Activated effector memory CD4-positive, alpha-beta T cell treated with Interleukin-2 at 50 U/mL for 16 hours (primary cell): ENCODE measurements around the gene CPT1B.
"Not testable (repeated sequence)": the region's sequence is repeated elsewhere in the genome, so short reads cannot be mapped to it uniquely, and the experiment has no call there.

ENCODE experiments used
- DNase-seq: peaks from one replicate; pipeline ENCODE4 v3.0.0-alpha.2; 2020

Gene CPT1B

GRCh38 chr22:50577987-50578775 is at the start of gene CPT1B:
CPT1B (minus strand) TSS chr22:50578427; CDS start chr22:50577915, 512 bp downstream.
- DNase-seq: no peak

GRCh38 chr22:50626850-50627641 is 48.8 kb upstream of the CPT1B start:
- DNase-seq: no peak

DNA sequence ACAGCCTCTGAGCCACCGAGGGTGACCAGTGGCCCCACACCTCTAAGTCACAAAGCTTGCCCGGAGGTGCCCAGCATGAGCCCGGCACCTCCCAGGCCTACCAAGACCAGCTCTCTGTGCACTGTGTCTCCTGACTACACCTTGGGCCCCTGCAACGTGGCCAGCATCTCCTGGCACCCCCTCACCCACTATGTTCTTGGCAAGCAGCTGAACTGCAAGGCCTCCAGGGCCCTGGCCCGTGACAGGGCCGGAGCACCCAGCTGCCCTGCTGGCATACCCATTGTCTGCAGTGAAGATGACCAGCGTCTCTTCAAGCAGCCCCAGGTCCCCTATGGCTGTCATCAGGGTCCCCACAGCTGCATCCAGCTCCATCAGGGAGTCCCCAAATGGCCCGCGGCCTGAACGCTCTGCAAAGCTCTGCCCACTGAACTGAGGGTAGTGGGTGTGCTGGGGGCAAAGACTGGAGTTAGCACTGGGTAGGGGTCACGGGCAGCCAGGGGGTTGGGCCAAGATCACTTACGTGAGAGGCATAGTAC is 48.2 kb upstream of the CPT1B start:
- DNase-seq: no peak

- no peak for DNase-seq
Observed at GRCh38 chr22:50625568-50626313, 47.5 kb upstream of the CPT1B start.

DNA sequence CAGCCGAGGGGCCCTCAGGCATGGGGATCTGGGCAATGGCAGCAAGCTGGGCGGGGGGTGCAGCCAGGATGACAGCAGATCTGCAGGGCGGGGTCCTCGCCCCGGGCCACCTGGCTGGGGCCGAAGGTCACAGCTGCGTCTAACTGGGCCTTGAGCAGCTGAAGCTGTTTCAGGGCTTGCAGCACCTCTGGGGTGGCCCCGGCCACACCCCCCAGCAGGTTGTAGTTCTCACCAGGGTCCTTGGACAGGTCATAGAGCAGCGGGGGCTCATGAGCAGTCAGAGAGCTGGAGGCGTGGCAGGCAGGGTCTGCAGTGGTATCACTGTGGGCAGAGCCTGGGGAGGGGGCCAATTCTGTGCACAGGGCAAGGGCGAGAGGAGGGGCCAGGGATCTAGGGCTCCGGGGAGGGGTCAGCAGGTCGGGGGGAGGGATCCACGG is 46.9 kb upstream of the CPT1B start:
- DNase-seq: no peak

- DNase-seq: no peak
Observed at GRCh38 chr22:50624347-50625130, 46.3 kb upstream of the CPT1B start.

- no peak for DNase-seq
Observed at GRCh38 chr22:50622723-50623327, 44.6 kb upstream of the CPT1B start.

GRCh38 chr22:50621948-50622722 is 43.9 kb upstream of the CPT1B start:
- DNase-seq: peak; percentile 14

DNA sequence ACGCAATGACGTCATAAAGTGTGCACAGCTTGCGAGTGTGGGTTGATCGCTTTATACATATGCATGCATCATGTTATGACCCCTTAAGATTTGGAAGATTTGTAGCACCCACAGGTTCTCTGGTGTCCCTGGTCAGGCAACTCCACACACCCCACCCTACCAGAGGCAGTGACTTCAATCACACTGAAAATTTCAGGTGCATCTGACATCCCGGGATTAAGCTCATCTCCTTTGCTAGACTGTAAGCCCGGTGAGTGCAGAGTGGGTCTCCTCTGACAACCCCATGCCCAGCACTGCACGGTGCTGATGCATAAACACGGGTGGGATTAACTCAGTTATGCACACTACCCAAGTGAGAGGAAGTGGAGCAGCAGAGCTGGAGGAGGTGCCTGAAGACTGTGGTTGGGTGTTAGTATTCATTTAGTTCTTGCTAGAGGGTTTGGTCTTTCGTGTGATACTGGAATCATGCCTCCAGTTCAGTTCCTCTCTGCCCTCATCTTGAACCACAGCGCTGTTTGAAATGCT is 43.2 kb upstream of the CPT1B start:
- DNase-seq: peak; percentile 39

DNA sequence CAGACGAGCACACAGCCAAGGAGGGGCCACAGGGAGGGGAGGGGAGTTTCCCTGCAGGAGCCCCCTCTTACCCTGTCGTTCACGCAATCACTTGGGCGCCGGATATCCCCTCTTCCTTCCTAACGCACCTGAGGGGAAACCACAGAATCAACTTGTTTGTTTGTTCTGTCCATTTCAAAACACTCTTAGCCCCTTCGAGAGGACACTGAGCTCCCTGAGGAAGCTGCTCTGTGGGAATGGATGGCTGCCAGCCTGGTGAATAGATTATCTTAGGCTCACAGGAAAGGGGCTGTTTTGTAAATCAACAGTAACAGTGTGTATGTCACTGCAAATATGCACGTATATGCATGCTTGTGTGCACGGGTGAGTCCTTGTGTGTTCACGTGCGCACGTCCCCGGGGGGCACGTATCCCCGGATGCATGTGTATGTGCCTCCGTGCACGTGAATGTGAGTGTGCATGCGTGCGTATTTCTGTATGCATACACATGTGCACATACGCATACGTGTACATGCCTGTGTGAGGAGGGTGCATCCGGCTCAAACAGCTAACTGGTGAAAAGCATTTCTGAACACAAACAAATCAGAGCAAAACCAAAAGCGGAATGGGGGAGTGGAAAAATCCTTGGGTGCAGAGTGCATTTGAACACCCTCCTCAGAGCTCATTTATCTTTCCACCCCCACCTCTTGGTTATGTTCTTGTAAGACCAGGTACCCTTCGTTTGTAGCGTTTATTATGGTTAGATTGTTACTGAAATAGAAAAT is 42.5 kb upstream of the CPT1B start:
- DNase-seq: peak; percentile 53

DNA sequence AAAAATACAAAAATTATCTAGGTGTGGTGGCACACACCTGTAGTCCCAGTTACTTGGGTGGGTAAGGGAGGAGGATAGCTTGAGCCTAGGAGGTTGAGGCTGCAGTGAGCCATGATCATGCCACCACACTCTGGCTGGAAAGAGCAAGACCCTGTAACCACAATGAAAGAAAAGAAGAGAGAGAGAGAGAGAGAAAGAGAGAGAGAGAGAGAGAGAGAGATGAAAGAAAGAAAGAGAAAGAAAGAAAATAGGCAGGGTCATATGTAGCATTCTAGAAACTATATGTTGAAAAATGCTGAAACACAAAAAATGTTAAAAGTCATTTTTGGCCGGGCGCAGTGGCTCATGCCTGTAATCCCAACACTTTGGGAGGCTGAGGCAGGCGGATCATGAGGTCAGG is 36.1 kb upstream of the CPT1B start:
- not testable (repeated sequence) for DNase-seq

GRCh38 chr22:50613291-50613981 is 35.2 kb upstream of the CPT1B start:
- no peak for DNase-seq

GRCh38 chr22:50612528-50613221 is 34.4 kb upstream of the CPT1B start:
- DNase-seq: no peak

DNA sequence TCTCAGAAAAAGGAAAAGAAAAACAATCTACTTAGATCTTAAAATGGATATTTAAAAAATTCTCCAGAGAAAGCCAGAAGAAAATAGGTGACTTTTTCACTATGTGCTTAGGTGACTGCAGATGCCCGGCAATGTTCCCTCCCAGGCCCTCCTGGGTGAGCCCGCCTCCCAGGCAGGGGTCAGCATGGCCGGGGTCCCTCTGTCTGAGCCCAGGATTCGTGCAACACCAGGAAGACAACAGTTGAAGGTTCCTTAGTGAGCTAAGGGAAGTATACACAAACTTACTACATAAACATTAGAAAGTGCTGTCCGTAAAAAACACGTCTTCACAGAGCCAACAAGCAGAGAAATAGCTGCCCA is 33.9 kb upstream of the CPT1B start:
- no peak for DNase-seq

DNA sequence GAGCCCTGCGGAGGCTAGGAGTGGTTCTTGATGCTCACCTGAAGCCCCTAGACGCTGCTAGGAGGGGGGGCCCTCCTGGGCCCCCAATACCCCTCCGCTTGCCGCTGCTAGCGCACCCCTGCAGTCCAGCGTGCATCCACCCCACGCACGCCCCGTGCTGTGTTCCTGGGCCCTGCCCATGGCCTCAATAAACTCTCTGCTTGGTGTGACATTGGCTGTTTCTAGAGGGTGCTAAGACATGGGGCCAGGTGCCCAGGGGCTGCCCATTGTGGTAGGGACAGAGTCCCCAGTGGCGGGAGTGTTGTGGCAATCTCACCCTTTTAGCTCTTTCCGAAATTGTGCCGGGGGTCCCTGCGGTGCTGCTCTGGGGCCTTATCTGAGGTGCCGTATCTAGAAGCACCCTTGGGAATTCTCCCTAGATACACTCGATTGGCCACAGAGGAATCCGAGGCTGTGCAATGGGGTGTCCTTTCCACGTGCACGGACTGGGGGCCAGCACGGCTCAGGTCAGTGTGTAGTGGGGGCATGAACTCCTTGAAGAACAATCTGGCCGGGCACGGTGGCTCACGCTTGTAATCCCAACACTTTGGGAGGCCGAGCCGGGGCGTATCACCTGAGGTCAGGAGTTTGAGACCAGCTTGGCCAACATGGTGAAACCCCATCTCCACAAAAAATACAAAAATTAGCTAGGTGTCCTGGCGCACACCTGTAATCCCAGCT is 33.3 kb upstream of the CPT1B start:
- DNase-seq: no peak

DNA sequence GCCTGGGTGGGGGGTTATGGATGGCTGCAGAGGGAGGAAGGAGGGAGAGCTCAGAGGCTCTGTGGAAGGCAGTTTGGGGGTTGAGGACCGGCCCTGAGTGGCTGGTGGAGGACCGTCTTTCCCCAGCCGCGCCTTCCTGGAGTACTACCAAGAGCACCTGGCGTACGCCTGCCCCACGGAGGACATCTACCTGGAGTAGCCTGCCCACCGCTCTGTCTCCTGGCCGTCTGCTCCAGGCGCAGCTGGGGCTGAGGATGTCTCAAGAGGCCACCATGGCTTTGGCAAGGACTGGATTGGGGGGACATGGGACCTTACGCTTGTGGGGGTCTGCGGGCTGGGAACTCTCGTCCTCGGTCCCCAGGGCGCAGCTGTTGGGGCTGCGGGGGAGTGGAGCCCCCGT is 32.4 kb upstream of the CPT1B start:
- no peak for DNase-seq

GRCh38 chr22:50610041-50610451 is 31.8 kb upstream of the CPT1B start:
- DNase-seq: no peak

- DNase-seq: no peak
Observed at GRCh38 chr22:50609599-50609998, 31.4 kb upstream of the CPT1B start.
